GM12878 (cell line): Measurements from ENCODE around the gene PCSK2. TPM values are rescaled to one million over a fixed set of nuclear protein-coding genes. Genes with fewer than 3 reads are reported as not detected.

Source experiments
- ATAC-seq: fragments of 200-7000 bp; cut with Tn5 transposase; 3 replicates; pipeline ENCODE4 v1.9.1; 2020; ENCODE audit warnings: mild to moderate bottlenecking, moderate library complexity
- BruUV-seq: library from RNA; stranded (reverse); fragments of 400-500 nt; replicated peaks from 2 replicates; lab custom pipeline; 2021; lab: Mats Ljungman, UMichigan
- CTCF ChIA-PET: fragments of 300-600 bp; sonication (Branson Sonifier 250); formaldehyde crosslinking; extraction: SDS; loops from one replicate; lab custom pipeline; 2021; ENCODE audit warnings: inconsistent platforms; lab: Yijun Ruan, JAX
- POLR2A ChIA-PET: fragments of 350-600 bp; formaldehyde crosslinking; extraction: SDS; loops from one replicate; lab custom pipeline; 2021; ENCODE audit warnings: inconsistent platforms; lab: Charles Lee
- RAD21 ChIA-PET: fragments of 300-600 bp; sonication (Branson Sonifier 250); formaldehyde crosslinking; loops from one replicate; lab custom pipeline; 2023; ENCODE audit warnings: antibody characterized with exemption; ENCODE audit not compliant: unreplicated experiment; lab: Charles Lee
- SMC1A ChIA-PET: fragments of 300-600 bp; sonication (Branson Sonifier 250); formaldehyde crosslinking; loops from one replicate; lab custom pipeline; 2023; ENCODE audit not compliant: unreplicated experiment, uncharacterized antibody; lab: Charles Lee
- DNase-seq: peaks from one replicate; pipeline ENCODE4 v3.0.0-alpha.2; 2011; ENCODE audit warnings: low read depth, low spot score
- FAIRE-seq: peaks from 3 replicates; lab custom pipeline; 2011; peaks lifted over from hg19 to GRCh38; lab: Jason Lieb, UNC
- H2AFZ ChIP-seq: 2 replicates; pipeline ENCODE4 v1.6.0; 2011; ENCODE audit warnings: low read depth, low read length, control low read depth; ENCODE audit not compliant: control insufficient read depth
- H3K27ac ChIP-seq: 2 replicates; pipeline ENCODE4 v1.5.1; 2011; ENCODE audit warnings: control low read depth; ENCODE audit not compliant: control insufficient read depth, insufficient read depth
- H3K27me3 ChIP-seq, 2 experiments: replicated peaks in 1 of 2; 2 replicates each; pipeline versions ENCODE4 v1.6.0 to v1.6.1; 2011; ENCODE audit warnings: low read length in 1 of 2; ENCODE audit not compliant: control insufficient read depth in 2 of 2, insufficient read depth in 2 of 2
- H3K36me3 ChIP-seq, 2 experiments: 2 replicates each; pipeline ENCODE4 v1.5.1; 2011; ENCODE audit warnings: low read length in 1 of 2; ENCODE audit not compliant: control insufficient read depth in 2 of 2, insufficient read depth in 2 of 2
- H3K4me1 ChIP-seq: 2 replicates; pipeline ENCODE4 v1.6.1; 2011; ENCODE audit warnings: mild to moderate bottlenecking, low read length, moderate library complexity, mixed read lengths; ENCODE audit not compliant: control insufficient read depth, insufficient read depth
- H3K4me2 ChIP-seq: 2 replicates; pipeline ENCODE4 v1.6.0; 2011; ENCODE audit warnings: control low read depth; ENCODE audit not compliant: control insufficient read depth, insufficient read depth
- H3K4me3 ChIP-seq: fragments of 200-600 bp; sonication (generic); 2 replicates; pipeline ENCODE4 v1.5.1; 2016
- H3K79me2 ChIP-seq: 2 replicates; pipeline ENCODE4 v1.6.0; 2011; ENCODE audit warnings: low read length; ENCODE audit not compliant: control insufficient read depth, insufficient read depth
- H3K9ac ChIP-seq: 2 replicates; pipeline ENCODE4 v1.8.0; 2011; ENCODE audit warnings: low read length, control low read depth, mixed read lengths; ENCODE audit not compliant: control insufficient read depth, insufficient read depth
- H3K9me3 ChIP-seq: replicated peaks from 3 replicates; pipeline ENCODE4 v1.5.1; 2011; ENCODE audit warnings: mild to moderate bottlenecking, low read length; ENCODE audit not compliant: control insufficient read depth, insufficient read depth
- H4K20me1 ChIP-seq: 2 replicates; pipeline ENCODE4 v1.6.0; 2011; ENCODE audit not compliant: control insufficient read depth, insufficient read depth
- CHD1 ChIP-seq: IDR thresholded peaks from 2 replicates; pipeline ENCODE4 v1.6.1; 2012; ENCODE audit warnings: low read depth, low read length, improper control_type of control experiment
- IKZF2 ChIP-seq, 2 experiments: fragments of 450-650 bp; IDR thresholded peaks; 2 replicates each; pipeline ENCODE4 v1.6.1; 2017; ENCODE audit warnings: mild to moderate bottlenecking in 2 of 2, moderate library complexity in 2 of 2
- JUNB ChIP-seq: IDR thresholded peaks from 2 replicates; pipeline ENCODE4 v1.6.1; 2016; ENCODE audit warnings: antibody characterized with exemption, mild to moderate bottlenecking
- MEF2A ChIP-seq: IDR thresholded peaks from 2 replicates; pipeline ENCODE4 v1.6.1; 2011; ENCODE audit warnings: low read depth, mild to moderate bottlenecking, low read length, moderate library complexity; ENCODE audit not compliant: insufficient read depth
- NRF1 ChIP-seq: conservative IDR thresholded peaks from 2 replicates; pipeline ENCODE4 v1.6.1; 2011; ENCODE audit warnings: mild to moderate bottlenecking, low read depth, low read length, improper control_type of control experiment
- RB1 ChIP-seq: fragments of 450-650 bp; formaldehyde crosslinking; IDR thresholded peaks from 2 replicates; pipeline ENCODE4 v1.6.1; 2017; ENCODE audit warnings: mild to moderate bottlenecking, borderline replicate concordance
- RELA ChIP-seq: fragments of 450-650 bp; IDR thresholded peaks from 2 replicates; pipeline ENCODE4 v1.8.0; 2014; ENCODE audit warnings: borderline replicate concordance; ENCODE audit not compliant: partially characterized antibody
- SREBF2 ChIP-seq: IDR thresholded peaks from 2 replicates; pipeline ENCODE4 v1.6.1; 2012; ENCODE audit warnings: mild to moderate bottlenecking, low read length
- YBX1 ChIP-seq: fragments of 450-650 bp; IDR thresholded peaks from 2 replicates; pipeline ENCODE4 v1.6.1; 2016; ENCODE audit warnings: antibody characterized with exemption
- ZNF274 ChIP-seq: IDR thresholded peaks from one replicate; pipeline ENCODE4 v1.8.0; 2011; ENCODE audit not compliant: insufficient read length, insufficient read depth
- WGBS: methylation state at CpG from one replicate; pipeline ENCODE4 v1.1.6; 2016; ENCODE audit warnings: low lambda C conversion rate; ENCODE audit not compliant: insufficient replicate concordance, insufficient coverage; ENCODE audit errors: missing lambda C conversion rate; 5-methylcytosine and 5-hydroxymethylcytosine counted together
- in situ Hi-C: fragments of 300-500 bp; cut with MboI; formaldehyde crosslinking; loops from 9 replicates; pipeline ENCODE4 v1.14.3; 2018; ENCODE audit warnings: mixed read lengths
- intact Hi-C: fragments of 100-400 bp; cut with micrococcal nuclease; formaldehyde crosslinking; loops from one replicate; pipeline ENCODE4 v1.14.2; 2022; ENCODE audit not compliant: unreplicated experiment
- polyA plus RNA-seq, 11 experiments: library from polyadenylated mRNA; depleted of rRNA in 4 of 11; unstranded in 6 of 11; stranded (reverse) in 5 of 11; fragments of >200 nt; fragmentation: Nextera tagmentation in 4 of 11; fragmentation: Illumina TruSeq in 1 of 11; extraction: Ambion mirVana in 4 of 11; extraction: Trizol in 1 of 11; gene quantifications; 1 replicate in 1 of 11; 2 replicates in 10 of 11; pipeline versions ENCODE4 v1.2.1 to v1.2.3, GENCODE V29; 2011 to 2016; ENCODE audit warnings: inconsistent platforms in 2 of 11, missing spikeins in 2 of 11, low read depth in 1 of 11
- total RNA-seq, 4 experiments: library from RNA; depleted of rRNA in 3 of 4; stranded (reverse); fragments of >200 nt in 3 of 4; fragmentation: Illumina TruSeq in 1 of 4; extraction: Trizol in 1 of 4; gene quantifications; 2 replicates each; pipeline versions ENCODE4 v1.2.1 to v1.2.3, GENCODE V29; 2013 to 2021
- TF ChIP-seq, protein P1 (sequence below): fragments of 450-650 bp; IDR thresholded peaks from 2 replicates; pipeline ENCODE4 v1.6.1; 2018; ENCODE audit warnings: mild to moderate bottlenecking, low read depth, moderate library complexity; ENCODE audit not compliant: partially characterized antibody
- TF ChIP-seq, protein P2 (sequence below): fragments of 450-650 bp; IDR thresholded peaks from 2 replicates; pipeline ENCODE4 v1.6.1; 2017; ENCODE audit warnings: mild to moderate bottlenecking, moderate library complexity
- TF ChIP-seq, protein P3 (sequence below): fragments of 450-650 bp; conservative IDR thresholded peaks from 2 replicates; pipeline ENCODE4 v1.6.1; 2017; ENCODE audit warnings: mild to moderate bottlenecking, moderate library complexity

Gene PCSK2
- total and polyA plus RNA-seq, 10 of the 15 experiments (the other 5 are each of a cell fraction or from before 2014, with no cell fraction given): not detected

DNA sequence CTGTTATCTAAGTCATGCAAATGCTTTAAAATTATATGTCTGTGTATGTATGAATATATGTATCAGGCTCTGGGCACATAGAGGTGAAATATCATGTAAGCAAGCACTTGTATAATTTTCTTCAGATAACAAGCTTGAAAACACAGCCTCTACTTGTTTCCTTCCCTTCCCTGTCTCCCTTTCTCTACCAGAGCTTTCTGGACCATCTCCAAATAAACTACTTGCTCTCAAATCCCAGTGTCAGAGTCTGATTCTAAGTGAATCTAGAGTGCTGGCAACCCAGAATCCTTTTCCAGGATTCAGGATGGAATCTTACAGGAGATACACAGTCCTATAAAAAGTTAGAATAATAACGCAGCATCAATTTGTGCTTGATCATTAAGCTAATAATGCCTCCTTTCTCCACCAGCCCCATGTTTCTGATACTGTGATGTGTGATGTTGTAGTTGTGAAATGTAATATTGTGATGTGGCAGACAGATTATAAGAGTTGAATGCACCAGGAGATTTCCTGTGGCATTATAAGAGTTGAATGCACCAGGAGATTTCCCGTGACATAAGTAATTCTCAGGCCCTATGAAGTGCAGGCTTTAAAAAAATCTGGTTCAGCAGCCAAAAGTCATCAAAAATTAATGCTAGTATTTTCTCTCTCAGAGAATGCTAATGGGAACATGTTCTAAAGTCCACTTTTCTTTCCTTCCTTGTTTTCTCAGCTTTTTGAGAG lies 89.6 kb downstream of the PCSK2 start (continued):
- no peak for TF ChIP-seq YBX1
- no peak for TF ChIP-seq MEF2A
- no peak for TF ChIP-seq SREBF2

DNA sequence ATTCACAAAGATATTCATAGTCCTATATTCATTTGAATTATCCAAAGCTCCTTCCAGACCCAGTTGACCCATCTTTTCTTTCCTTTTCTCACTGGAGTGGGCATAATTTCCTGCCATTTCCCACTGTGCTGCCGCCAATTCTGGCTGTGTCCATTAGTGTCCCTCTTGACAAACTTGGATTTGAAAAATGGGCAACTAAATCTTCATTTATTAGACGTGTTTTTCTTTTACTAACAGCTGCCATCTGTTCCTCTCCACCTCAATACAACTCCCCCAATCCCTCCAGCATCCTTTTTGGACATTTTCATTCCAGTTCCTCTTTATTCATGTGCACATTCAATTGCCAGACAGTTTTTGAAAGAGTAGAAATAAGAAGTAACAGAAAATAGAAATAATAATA lies 90.5 kb downstream of the PCSK2 start:
- no TSS peak for BruUV-seq
- ATAC-seq: no peak
- no peak for FAIRE-seq
- H3K9ac ChIP-seq: no peak overlapping the region
- no peak overlapping the region for H2AFZ ChIP-seq
- H3K79me2 ChIP-seq: no peaks in the 10 kb centered on the region
- in situ Hi-C loops (loop anchor here (10.0 kb wide), 1 partner anchor 63 kb away; no protein-coding TSS in a partner anchor), intact Hi-C loops (no loop called here)
- no peak for DNase-seq
- 0% methylated on average over 2 of the region's 2 CpGs for WGBS
- POLR2A ChIA-PET: no interaction called here
- H3K4me3 ChIP-seq: no peak overlapping the region
- H4K20me1 ChIP-seq: no peaks in the 10 kb centered on the region
- H3K27ac ChIP-seq: no peak overlapping the region
- SMC1A ChIA-PET: no interaction called here
- H3K4me1 ChIP-seq: no peaks in the 10 kb centered on the region
- H3K4me2 ChIP-seq: no peak overlapping the region
- RAD21 ChIA-PET: no interaction called here
- no peaks in the 10 kb centered on the region for H3K9me3 ChIP-seq
- no peaks in the 10 kb centered on the region for H3K36me3 ChIP-seq
- CTCF ChIA-PET: interaction anchor here (0.5 kb wide), 1 partner anchor 130 kb away, joined by 6 read pairs; no protein-coding TSS in a partner anchor
- peaks cover 0 to 3% of the 10 kb centered on the region in 2 experiments; a peak in 3 of 4 replicates for H3K27me3 ChIP-seq
- TF ChIP-seq ZNF274: no peak
- TF ChIP-seq CHD1: no peak
- TF ChIP-seq, protein P1, sequence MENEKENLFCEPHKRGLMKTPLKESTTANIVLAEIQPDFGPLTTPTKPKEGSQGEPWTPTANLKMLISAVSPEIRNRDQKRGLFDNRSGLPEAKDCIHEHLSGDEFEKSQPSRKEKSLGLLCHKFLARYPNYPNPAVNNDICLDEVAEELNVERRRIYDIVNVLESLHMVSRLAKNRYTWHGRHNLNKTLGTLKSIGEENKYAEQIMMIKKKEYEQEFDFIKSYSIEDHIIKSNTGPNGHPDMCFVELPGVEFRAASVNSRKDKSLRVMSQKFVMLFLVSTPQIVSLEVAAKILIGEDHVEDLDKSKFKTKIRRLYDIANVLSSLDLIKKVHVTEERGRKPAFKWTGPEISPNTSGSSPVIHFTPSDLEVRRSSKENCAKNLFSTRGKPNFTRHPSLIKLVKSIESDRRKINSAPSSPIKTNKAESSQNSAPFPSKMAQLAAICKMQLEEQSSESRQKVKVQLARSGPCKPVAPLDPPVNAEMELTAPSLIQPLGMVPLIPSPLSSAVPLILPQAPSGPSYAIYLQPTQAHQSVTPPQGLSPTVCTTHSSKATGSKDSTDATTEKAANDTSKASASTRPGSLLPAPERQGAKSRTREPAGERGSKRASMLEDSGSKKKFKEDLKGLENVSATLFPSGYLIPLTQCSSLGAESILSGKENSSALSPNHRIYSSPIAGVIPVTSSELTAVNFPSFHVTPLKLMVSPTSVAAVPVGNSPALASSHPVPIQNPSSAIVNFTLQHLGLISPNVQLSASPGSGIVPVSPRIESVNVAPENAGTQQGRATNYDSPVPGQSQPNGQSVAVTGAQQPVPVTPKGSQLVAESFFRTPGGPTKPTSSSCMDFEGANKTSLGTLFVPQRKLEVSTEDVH: no peak
- TF ChIP-seq RELA: no peak
- TF ChIP-seq JUNB: no peak
- TF ChIP-seq RB1: no peak
- TF ChIP-seq, protein P2, sequence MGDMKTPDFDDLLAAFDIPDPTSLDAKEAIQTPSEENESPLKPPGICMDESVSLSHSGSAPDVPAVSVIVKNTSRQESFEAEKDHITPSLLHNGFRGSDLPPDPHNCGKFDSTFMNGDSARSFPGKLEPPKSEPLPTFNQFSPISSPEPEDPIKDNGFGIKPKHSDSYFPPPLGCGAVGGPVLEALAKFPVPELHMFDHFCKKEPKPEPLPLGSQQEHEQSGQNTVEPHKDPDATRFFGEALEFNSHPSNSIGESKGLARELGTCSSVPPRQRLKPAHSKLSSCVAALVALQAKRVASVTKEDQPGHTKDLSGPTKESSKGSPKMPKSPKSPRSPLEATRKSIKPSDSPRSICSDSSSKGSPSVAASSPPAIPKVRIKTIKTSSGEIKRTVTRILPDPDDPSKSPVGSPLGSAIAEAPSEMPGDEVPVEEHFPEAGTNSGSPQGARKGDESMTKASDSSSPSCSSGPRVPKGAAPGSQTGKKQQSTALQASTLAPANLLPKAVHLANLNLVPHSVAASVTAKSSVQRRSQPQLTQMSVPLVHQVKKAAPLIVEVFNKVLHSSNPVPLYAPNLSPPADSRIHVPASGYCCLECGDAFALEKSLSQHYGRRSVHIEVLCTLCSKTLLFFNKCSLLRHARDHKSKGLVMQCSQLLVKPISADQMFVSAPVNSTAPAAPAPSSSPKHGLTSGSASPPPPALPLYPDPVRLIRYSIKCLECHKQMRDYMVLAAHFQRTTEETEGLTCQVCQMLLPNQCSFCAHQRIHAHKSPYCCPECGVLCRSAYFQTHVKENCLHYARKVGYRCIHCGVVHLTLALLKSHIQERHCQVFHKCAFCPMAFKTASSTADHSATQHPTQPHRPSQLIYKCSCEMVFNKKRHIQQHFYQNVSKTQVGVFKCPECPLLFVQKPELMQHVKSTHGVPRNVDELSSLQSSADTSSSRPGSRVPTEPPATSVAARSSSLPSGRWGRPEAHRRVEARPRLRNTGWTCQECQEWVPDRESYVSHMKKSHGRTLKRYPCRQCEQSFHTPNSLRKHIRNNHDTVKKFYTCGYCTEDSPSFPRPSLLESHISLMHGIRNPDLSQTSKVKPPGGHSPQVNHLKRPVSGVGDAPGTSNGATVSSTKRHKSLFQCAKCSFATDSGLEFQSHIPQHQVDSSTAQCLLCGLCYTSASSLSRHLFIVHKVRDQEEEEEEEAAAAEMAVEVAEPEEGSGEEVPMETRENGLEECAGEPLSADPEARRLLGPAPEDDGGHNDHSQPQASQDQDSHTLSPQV: no peak
- TF ChIP-seq, protein P3, sequence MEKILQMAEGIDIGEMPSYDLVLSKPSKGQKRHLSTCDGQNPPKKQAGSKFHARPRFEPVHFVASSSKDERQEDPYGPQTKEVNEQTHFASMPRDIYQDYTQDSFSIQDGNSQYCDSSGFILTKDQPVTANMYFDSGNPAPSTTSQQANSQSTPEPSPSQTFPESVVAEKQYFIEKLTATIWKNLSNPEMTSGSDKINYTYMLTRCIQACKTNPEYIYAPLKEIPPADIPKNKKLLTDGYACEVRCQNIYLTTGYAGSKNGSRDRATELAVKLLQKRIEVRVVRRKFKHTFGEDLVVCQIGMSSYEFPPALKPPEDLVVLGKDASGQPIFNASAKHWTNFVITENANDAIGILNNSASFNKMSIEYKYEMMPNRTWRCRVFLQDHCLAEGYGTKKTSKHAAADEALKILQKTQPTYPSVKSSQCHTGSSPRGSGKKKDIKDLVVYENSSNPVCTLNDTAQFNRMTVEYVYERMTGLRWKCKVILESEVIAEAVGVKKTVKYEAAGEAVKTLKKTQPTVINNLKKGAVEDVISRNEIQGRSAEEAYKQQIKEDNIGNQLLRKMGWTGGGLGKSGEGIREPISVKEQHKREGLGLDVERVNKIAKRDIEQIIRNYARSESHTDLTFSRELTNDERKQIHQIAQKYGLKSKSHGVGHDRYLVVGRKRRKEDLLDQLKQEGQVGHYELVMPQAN: no peak
- no peak for TF ChIP-seq NRF1
- no peak for TF ChIP-seq IKZF2 (IDR thresholded peaks at IDR 0.05)
